Ectodermal cell (in vitro differentiated cells): Measurements from ENCODE around the gene DCDC1. TPM values are rescaled to one million over a fixed set of nuclear protein-coding genes. Genes with fewer than 3 reads are reported as not detected.
A peak's percentile ranks its signal among the peaks of the same experiment; 100 is the strongest.

ENCODE experiments used
- H3K27ac ChIP-seq: 2 replicates; pipeline ENCODE4 v1.7.0; 2013; ENCODE audit warnings: mild to moderate bottlenecking, low read depth, low read length; ENCODE audit not compliant: insufficient read depth, poor library complexity, severe bottlenecking
- H3K27me3 ChIP-seq: 2 replicates; pipeline ENCODE4 v1.7.0; 2013; ENCODE audit warnings: mild to moderate bottlenecking, low read length; ENCODE audit not compliant: insufficient read depth, control insufficient read depth, poor library complexity, severe bottlenecking
- H3K36me3 ChIP-seq: one replicate; pipeline ENCODE4 v1.7.0; 2013; ENCODE audit warnings: low read length; ENCODE audit not compliant: control insufficient read depth, insufficient read depth
- H3K4me1 ChIP-seq: one replicate; pipeline ENCODE4 v1.7.0; 2013; ENCODE audit warnings: low read length; ENCODE audit not compliant: control insufficient read depth, insufficient read depth
- H3K4me3 ChIP-seq: 2 replicates; pipeline ENCODE4 v1.7.0; 2013; ENCODE audit warnings: low read depth, low read length, control low read depth; ENCODE audit not compliant: insufficient read depth
- H3K9me3 ChIP-seq: 2 replicates; pipeline ENCODE4 v1.7.0; 2013; ENCODE audit warnings: mild to moderate bottlenecking, low read length, moderate library complexity; ENCODE audit not compliant: control insufficient read depth
- WGBS, 2 experiments: methylation state at CpG; one replicate each; pipeline ENCODE4 v1.1.7; 2013; ENCODE audit warnings: missing lambda C conversion rate in 2 of 2; 5-methylcytosine and 5-hydroxymethylcytosine counted together
- polyA plus RNA-seq, 4 experiments: library from polyadenylated mRNA; stranded (reverse); fragments of 50-300 nt; gene quantifications; one replicate each; pipeline ENCODE4 v1.2.3, GENCODE V29; 2013

DCDC1 gene
- polyA plus RNA-seq (2013, experiment 1 of 4): 3.1 TPM
- 3.0 TPM for polyA plus RNA-seq (2013, experiment 2 of 4)
- polyA plus RNA-seq (2013, experiment 3 of 4): 2.2 TPM
- 3.0 TPM for polyA plus RNA-seq (2013, experiment 4 of 4)

GRCh38 chr11:31369348-31370329 lies at the start of gene DCDC1, which contains the start of gene DNAJC24:
DCDC1 (minus strand) TSS chr11:31369739; CDS start chr11:31328280, 41,459 bp downstream.
DNAJC24 (plus strand) TSS chr11:31369860; CDS start chr11:31370749, 889 bp downstream.
- Histone ChIP-seq H3K4me3 (peak within 1 kb of the TSS; percentile 86), H3K36me3 (no peaks in the 10 kb centered on the region), H3K4me1 (no peaks in the 10 kb centered on the region), H3K27me3 (no peaks in the 10 kb centered on the region), H3K9me3 (no peaks in the 10 kb centered on the region), H3K27ac (peak within 1 kb of the TSS; percentile 65)
- WGBS, 2 experiments: 1 to 2% methylated on average over 51 to 53 of the region's 53 CpGs

- H3K4me3 ChIP-seq: no peak overlapping the region
- H3K36me3 ChIP-seq: no peaks in the 10 kb centered on the region
- no peaks in the 10 kb centered on the region for H3K9me3 ChIP-seq
- H3K27ac ChIP-seq: no peak overlapping the region
- no peaks in the 10 kb centered on the region for H3K27me3 ChIP-seq
- peaks cover 53% of the 10 kb centered on the region for H3K4me1 ChIP-seq
- WGBS, 2 experiments: 81 to 85% methylated on average over 3 of the region's 3 CpGs
Measured at GRCh38 chr11:31419138-31419537, 49.6 kb upstream of the DCDC1 start.

GRCh38 chr11:31417816-31418215 lies 48.3 kb upstream of the DCDC1 start:
- peaks cover 53% of the 10 kb centered on the region for H3K4me1 ChIP-seq
- no peak overlapping the region for H3K4me3 ChIP-seq
- H3K36me3 ChIP-seq: no peaks in the 10 kb centered on the region
- no peaks in the 10 kb centered on the region for H3K9me3 ChIP-seq
- no peaks in the 10 kb centered on the region for H3K27me3 ChIP-seq
- WGBS, 2 experiments: 90% methylated on average over 1 of the region's 2 CpGs; no CpG with 5 or more reads in 1 of the 2 experiments
- H3K27ac ChIP-seq: no peak overlapping the region

- 13 to 25% methylated on average over 1 of the region's 1 CpG for WGBS, 2 experiments
- H3K36me3 ChIP-seq: no peaks in the 10 kb centered on the region
- H3K27me3 ChIP-seq: no peaks in the 10 kb centered on the region
- no peaks in the 10 kb centered on the region for H3K9me3 ChIP-seq
- H3K4me3 ChIP-seq: no peak overlapping the region
- peaks cover 49% of the 10 kb centered on the region for H3K4me1 ChIP-seq
- no peak overlapping the region for H3K27ac ChIP-seq
Measured at GRCh38 chr11:31417357-31417756, 47.8 kb upstream of the DCDC1 start.

GRCh38 chr11:31415435-31415834 lies 45.9 kb upstream of the DCDC1 start:
- Histone ChIP-seq H3K4me3 (no peak overlapping the region), H3K9me3 (no peaks in the 10 kb centered on the region), H3K27ac (no peak overlapping the region), H3K27me3 (no peaks in the 10 kb centered on the region), H3K4me1 (peaks cover 30% of the 10 kb centered on the region), H3K36me3 (no peaks in the 10 kb centered on the region)
- 88 to 89% methylated on average over 2 to 4 of the region's 4 CpGs for WGBS, 2 experiments

GRCh38 chr11:31414338-31414737 lies 44.8 kb upstream of the DCDC1 start:
- no peaks in the 10 kb centered on the region for H3K27me3 ChIP-seq

GRCh38 chr11:31412946-31413345 lies 43.4 kb upstream of the DCDC1 start:
- no peak overlapping the region for H3K4me3 ChIP-seq
- no peaks in the 10 kb centered on the region for H3K27me3 ChIP-seq
- WGBS, 2 experiments: 96 to 100% methylated on average over 2 of the region's 2 CpGs
- H3K4me1 ChIP-seq: peaks cover 10% of the 10 kb centered on the region
- no peaks in the 10 kb centered on the region for H3K36me3 ChIP-seq
- H3K27ac ChIP-seq: no peak overlapping the region
- no peaks in the 10 kb centered on the region for H3K9me3 ChIP-seq

More at GRCh38 chr11:31414338-31414737, 44.8 kb upstream of the DCDC1 start:
- H3K4me3 ChIP-seq: no peak overlapping the region
- H3K36me3 ChIP-seq: no peaks in the 10 kb centered on the region
- no peaks in the 10 kb centered on the region for H3K9me3 ChIP-seq
- no peak overlapping the region for H3K27ac ChIP-seq
- 83 to 94% methylated on average over 3 of the region's 3 CpGs for WGBS, 2 experiments
- peaks cover 19% of the 10 kb centered on the region for H3K4me1 ChIP-seq

- no peaks in the 10 kb centered on the region for H3K36me3 ChIP-seq
- H3K9me3 ChIP-seq: no peaks in the 10 kb centered on the region
- H3K4me3 ChIP-seq: no peak overlapping the region
- H3K4me1 ChIP-seq: no peaks in the 10 kb centered on the region
- H3K27me3 ChIP-seq: no peaks in the 10 kb centered on the region
- no peak overlapping the region for H3K27ac ChIP-seq
- 93 to 96% methylated on average over 2 of the region's 2 CpGs for WGBS, 2 experiments
Measured at GRCh38 chr11:31408201-31408600, 38.7 kb upstream of the DCDC1 start.

GRCh38 chr11:31404614-31405013 lies 35.1 kb upstream of the DCDC1 start:
- H3K4me1 ChIP-seq: no peaks in the 10 kb centered on the region
- no peaks in the 10 kb centered on the region for H3K36me3 ChIP-seq
- H3K4me3 ChIP-seq: no peak overlapping the region
- H3K27ac ChIP-seq: no peak overlapping the region
- no peaks in the 10 kb centered on the region for H3K27me3 ChIP-seq
- no peaks in the 10 kb centered on the region for H3K9me3 ChIP-seq

- Histone ChIP-seq H3K36me3 (peaks cover 14% of the 10 kb centered on the region), H3K27me3 (no peaks in the 10 kb centered on the region), H3K4me3 (no peak overlapping the region), H3K4me1 (no peaks in the 10 kb centered on the region), H3K27ac (no peak overlapping the region), H3K9me3 (peaks cover 5% of the 10 kb centered on the region)
- 59 to 75% methylated on average over 4 to 5 of the region's 5 CpGs for WGBS, 2 experiments
Measured at GRCh38 chr11:31397239-31397834, 27.8 kb upstream of the DCDC1 start.
